GM18870 (cell line): ENCODE data around the gene SLC16A1.
"Not testable (repeated sequence)": the region's sequence is repeated elsewhere in the genome, so short reads cannot be mapped to it uniquely, and the experiment has no call there.

Source experiments
- ATAC-seq: cut with Tn5 transposase; IDR thresholded peaks from one replicate; pipeline ENCODE4 v1.9.1; 2021; ENCODE audit warnings: moderate library complexity; ENCODE audit not compliant: unreplicated experiment

The SLC16A1 gene

GRCh38 chr1:112887599-112888283 lies 68.3 kb downstream of the SLC16A1 start:
- no peak for ATAC-seq

- ATAC-seq = not testable (repeated sequence)
Observed at GRCh38 chr1:112884996-112885395, 71.0 kb downstream of the SLC16A1 start.

DNA sequence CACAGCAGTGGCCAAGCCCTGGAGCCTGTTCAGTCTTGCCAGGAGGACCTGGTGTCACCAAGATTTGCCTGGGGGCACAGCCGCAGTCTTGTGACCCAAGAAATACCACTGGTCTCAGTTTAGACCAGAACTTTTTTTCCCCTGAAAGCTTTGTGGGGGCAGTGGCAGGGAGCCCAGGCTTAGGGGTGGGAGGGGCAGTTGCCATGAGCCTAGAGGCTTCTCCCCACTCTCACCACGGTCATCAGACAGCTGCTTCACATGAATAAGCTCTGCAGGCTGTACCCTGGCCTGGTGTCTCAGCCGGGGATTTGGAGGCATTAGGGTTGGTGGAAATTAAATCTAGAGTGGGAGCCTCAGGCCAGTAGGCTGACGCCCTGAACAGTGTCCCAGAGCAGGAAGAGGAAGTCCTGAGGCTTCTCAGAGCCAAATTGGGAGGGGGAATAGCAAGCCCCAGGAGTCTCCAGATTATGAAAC lies 73.7 kb downstream of the SLC16A1 start:
- ATAC-seq = no peak

DNA sequence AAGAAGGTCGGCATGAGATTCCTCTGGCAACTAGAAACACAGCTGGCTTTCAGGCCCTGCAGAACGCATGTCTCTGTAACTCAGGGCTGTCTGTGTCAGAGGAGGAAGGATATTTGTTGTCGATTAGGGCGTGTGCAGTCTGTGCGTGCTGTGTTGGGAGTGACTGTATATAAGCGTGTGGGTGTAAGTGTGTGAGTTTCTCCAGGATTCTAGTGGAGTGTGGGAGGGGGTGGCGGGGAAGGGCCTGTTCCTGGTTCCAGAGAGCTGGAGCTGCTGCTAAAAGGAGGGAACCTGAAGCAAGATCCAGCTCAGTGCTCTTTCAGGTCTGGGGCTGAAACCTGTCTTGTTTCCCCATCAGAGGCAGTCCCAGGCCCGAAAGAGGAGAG lies 74.3 kb downstream of the SLC16A1 start:
- no peak for ATAC-seq

DNA sequence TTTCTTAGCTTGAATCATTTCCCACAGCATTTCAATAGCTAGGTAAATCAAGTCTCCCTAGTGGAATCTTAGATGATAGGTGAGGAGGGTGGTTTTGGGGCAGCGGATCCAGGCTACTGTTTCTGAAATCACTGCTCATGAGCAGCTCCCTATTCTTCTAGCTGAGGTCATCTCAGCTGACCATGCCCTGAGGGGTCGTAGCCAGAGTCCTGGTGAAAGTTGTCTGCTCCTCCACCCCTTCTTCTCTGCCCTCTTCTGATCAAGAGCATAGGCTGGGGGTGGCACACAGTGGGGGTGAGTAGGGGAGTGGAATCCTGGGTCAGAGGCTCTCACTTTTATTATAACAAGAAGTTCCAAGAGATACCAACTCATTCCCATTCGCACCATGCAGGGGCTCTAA lies 76.2 kb downstream of the SLC16A1 start:
- ATAC-seq = no peak

DNA sequence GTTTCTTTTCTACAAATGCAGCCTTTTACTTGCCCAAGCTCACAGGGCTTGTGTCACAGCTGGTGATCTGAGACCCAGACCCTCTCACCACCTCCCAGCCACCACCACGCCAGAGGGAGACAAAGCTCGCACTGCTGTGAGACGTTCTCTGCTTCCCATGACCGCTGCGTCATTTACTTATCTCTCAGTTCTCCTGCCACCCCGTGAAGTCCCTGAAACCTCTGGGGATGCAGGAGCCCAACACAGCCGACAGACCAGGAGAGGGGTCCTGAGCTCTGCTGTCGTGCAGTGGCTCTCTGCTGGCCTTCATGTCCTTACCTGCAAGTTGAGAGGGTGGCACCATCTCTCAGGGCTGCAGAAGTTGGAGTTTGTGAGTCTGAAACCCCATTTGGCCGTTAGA lies 77.7 kb downstream of the SLC16A1 start:
- ATAC-seq = no peak

- no peak for ATAC-seq
Observed at GRCh38 chr1:112877750-112878149, 78.2 kb downstream of the SLC16A1 start.

DNA sequence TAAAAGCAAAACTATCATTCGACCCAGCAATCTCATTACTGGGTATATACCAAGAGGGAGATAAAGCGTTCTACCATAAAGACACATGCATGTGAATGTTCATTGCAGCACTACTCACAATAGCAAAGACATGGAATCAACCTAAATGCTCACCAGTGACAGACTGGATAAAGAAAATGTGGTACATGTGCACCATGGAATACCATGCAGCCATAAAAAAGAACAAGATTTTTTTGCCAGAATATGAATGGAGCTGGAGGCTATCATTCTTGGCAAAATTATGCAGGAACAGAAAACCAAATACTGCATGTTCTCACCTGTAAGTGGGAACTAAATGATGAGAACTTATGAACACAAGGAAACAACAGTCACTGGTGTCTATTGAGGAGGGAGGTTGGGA lies 79.7 kb downstream of the SLC16A1 start:
- ATAC-seq = no peak

DNA sequence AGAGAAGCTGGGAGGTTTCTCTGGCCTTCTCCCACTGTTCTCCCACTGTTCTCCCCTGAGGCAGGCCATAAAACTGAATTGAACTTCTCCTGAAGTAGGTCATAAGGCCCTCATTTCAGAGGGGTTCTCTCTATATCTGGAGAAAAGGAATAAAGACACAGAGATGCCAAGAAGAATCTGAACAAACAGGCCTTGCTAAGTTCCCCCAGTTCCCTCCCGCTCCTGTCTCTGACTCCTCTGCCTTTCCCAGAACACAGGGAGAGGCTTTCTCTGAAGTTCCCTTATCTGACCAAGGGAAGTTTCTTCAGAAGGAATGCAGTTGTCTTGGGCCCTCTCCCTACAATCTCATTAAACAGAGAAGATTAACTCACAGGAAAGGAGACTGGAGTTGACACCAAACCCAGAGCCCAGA lies 83.4 kb downstream of the SLC16A1 start:
- no peak for ATAC-seq

DNA sequence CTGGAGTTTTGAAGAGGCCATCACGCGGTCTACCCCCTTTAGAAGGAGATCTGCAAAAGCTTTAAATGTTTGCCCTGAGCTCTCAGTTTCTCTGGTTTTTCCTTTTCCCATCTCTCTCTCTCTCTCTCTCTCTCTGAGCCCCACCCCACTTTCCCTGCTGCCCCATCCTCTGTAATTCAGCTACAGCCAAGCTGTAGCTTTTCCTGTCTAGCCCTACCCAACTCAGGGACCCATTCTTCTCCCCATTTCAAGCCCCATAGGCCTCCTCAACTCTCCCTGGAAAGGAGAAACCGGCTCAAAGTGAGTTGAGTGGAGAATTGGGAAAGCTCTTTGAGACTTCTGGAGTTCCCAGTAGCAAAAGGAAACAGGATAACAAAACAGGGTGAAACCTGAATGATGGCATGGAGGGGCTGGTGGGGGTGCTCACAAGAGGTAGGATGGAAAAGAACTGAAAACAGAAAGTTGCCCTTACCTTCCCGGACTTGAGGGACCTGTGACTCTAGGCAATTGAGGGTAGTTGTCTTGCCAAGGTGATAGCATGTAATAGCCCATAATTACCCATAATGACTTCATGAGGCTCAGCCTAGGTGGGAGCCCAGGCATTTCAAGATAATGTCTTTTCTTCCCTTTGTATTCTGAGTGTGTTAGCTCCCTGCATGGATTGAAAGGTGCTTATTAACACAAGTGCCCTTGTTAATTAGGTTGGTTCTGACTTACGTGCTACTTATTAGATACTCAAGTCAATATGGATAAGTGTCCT lies 84.9 kb downstream of the SLC16A1 start:
- ATAC-seq = no peak

DNA sequence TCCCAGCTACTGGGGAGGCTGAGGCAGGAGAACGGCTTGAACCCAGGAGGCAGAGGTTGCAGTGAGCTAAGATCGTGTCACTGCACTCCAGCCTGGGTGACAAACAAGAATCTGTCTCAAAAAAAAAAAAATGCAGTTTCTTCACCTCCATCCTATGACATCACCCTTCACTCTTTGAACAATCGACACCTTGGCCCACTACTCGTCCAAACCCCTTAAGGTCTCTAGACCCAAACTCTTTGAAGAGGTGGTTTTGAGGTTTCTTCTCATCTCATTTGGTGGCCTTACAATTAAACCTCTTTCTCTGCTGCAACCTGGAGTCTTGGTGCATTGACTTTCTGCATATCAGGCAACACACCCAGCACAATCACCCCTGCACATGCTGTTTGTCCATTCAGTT lies 86.1 kb downstream of the SLC16A1 start:
- ATAC-seq = no peak

DNA sequence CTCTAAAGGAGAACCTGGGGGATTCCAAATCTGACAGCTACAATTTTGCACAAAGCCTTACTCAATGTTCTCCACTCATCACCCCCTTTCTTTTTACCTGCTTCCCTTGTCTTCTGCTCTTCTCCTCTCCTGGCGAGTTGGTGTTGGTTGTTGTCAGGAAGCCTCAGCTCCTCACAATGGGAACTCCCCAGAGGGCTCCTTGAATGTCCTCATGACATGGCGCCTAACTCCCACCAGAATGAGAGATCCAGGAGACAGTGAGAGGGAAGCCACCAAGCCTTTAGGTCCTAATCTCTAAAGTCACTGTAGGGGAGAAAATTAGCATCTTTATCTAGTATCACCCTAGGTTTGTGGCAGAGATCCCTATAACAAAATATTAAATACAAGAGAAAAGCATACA lies 87.8 kb downstream of the SLC16A1 start:
- no peak for ATAC-seq

DNA sequence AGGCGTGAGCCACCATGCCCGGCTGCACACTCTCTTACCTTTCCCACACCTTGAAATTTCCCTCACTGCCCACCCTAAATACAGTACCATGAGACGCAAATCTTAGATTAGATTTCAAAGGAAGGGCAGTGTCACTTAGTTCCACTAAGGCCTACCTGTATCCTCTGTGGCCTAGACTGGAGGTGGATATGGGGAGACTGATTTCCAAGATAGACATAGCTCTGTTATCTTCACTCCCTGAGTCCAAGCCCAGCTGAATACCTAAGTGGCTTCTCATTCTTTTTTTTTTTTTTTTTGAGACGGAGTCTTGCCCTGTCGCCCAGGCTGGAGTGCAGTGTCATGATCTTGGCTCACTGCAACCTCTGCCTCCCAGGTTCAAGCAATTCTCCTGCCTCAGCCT lies 89.0 kb downstream of the SLC16A1 start:
- no peak for ATAC-seq

DNA sequence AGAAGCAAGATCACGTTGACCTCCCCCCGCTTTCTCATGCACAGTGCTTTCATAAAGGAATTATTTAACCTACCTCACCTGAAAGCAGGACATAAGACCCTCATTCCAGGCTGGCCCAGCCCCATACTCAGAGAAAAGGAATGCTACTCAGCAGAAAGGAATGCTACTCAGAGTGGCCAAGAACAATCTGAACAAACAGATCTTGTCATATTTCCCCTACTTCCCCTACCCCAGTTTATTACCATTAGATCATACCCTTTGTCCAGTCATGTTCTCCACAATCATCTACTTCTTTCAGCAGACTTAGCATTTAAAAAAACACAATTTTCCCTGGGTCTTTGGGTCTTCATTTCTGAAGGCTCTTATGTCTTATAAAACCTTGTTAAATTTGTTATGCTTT lies 89.8 kb downstream of the SLC16A1 start:
- ATAC-seq = no peak

DNA sequence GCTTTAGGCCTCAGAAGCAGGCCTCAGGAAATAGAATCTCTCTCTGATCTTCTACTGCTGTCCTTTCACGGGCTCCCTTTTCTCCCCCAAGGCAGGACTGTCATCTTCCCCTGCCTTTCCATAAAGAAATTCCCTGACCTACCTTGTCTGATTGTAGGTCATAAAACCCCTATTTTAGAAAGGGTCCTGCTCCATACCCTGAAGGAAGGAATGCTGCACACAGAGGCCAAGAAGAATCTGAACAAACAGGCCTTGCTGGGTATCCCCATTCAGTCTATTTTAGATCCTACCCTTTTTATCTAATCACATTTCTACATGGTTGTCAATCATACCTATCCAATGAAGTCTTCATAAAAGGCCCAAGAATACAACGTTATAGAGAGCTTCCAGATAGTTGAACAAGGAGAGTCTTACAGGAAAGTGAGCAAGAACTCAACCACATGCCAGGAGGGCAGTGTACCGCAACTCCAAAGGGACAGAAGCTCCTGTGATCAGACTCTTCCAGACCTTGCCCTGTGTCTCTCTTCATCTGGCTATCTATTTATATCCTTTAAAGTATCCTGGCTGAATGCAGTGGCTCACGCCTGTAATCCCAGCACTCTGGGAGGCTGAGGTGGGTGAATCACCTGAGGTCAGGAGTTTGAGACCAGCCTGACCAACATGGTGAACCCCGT lies 93.1 kb downstream of the SLC16A1 start:
- ATAC-seq = no peak
